Astrocyte of the spinal cord (primary cell): ENCODE results near the gene GPANK1.
A peak's percentile ranks its signal among the peaks of the same experiment; 100 is the strongest.

ENCODE experiments used
- DNase-seq: peaks from one replicate; pipeline ENCODE4 v3.0.0; 2011; ENCODE audit warnings: low read depth, low spot score
- H3K4me3 ChIP-seq: 2 replicates; pipeline ENCODE4 v1.5.1; 2011; ENCODE audit warnings: low read depth, mild to moderate bottlenecking, low read length, moderate library complexity
- CTCF ChIP-seq: IDR thresholded peaks from 2 replicates; pipeline ENCODE4 v1.5.1; 2012; ENCODE audit warnings: low read depth, mild to moderate bottlenecking, low read length, inconsistent platforms
- in situ Hi-C: cut with HindIII; loops from 2 replicates; pipeline ENCODE4 v1.10.0; 2017; ENCODE audit warnings: low sequenced_read_pairs

GPANK1 gene

GRCh38 chr6:31686483-31686882 is 21.7 kb upstream of the GPANK1 start:
- H3K4me3 ChIP-seq, result no peak overlapping the region
- TF ChIP-seq CTCF, result no peak
- DNase-seq, result no peak
- in situ Hi-C loops, result no loop called here

GRCh38 chr6:31683591-31683990 is 18.8 kb upstream of the GPANK1 start:
- TF ChIP-seq CTCF, result no peak
- H3K4me3 ChIP-seq, result no peak overlapping the region
- in situ Hi-C loops, result no loop called here
- DNase-seq, result no peak

GRCh38 chr6:31681135-31681671 is 16.4 kb upstream of the GPANK1 start:
- H3K4me3 ChIP-seq, result peak overlapping the region; percentile 35
- DNase-seq, result no peak
- no peak for TF ChIP-seq CTCF
- in situ Hi-C loops, result no loop called here

- in situ Hi-C loops, result no loop called here
- TF ChIP-seq CTCF, result peak; percentile 71
- peak within 1 kb of the TSS; percentile 35 for H3K4me3 ChIP-seq
- DNase-seq, result peak; percentile 91
Observed at GRCh38 chr6:31680226-31681134, 15.7 kb upstream of the GPANK1 start, which contains the start of gene LY6G5C. Gene LY6G5C (minus strand): TSS chr6:31681067. CDS start chr6:31680373, 694 bp downstream.

- H3K4me3 ChIP-seq, result no peak overlapping the region
- no peak for TF ChIP-seq CTCF
- in situ Hi-C loops, result no loop called here
- no peak for DNase-seq
Observed at GRCh38 chr6:31677955-31678354, 13.2 kb upstream of the GPANK1 start.

GRCh38 chr6:31676904-31677303 is 12.1 kb upstream of the GPANK1 start:
- no peak for TF ChIP-seq CTCF
- in situ Hi-C loops, result no loop called here
- H3K4me3 ChIP-seq, result no peak overlapping the region
- no peak for DNase-seq
